ENCODE measurements around the gene ANKRD44. TPM values are rescaled to one million over a fixed set of nuclear protein-coding genes. Genes with fewer than 3 reads are reported as not detected.

ANKRD44 gene
- polyA plus RNA-seq, 1 experiment = 14.7 TPM

DNA sequence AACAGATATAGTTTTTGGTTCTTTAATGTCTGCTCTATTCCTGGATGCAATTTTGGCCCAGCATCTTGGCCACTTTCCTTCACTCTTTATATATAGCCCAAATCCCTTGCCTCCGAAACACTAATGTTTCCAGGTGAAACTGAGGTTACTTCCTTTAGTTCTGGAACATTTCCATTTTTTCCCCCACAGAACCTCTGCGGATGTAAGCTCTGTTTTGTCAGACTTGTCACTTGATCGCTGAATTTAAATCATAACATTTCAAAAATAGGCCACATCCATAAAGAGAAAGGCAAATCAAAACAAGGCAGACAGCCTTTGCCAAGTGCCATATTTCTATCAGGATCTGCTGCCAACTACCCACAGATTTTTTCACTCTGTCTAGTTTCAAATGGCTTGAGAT, 115.1 kb downstream of the ANKRD44 start:
- ChIA-PET POLR2A (interaction anchor here (0.9 kb wide), 1 partner anchor 34 kb away, joined by 3 read pairs; no protein-coding TSS in a partner anchor), CTCF (interaction anchor here (0.9 to 3.3 kb wide), 3 partner anchors 43 to 116 kb away, joined by 3 to 12 read pairs (median 3); no protein-coding TSS in a partner anchor)
- Histone ChIP-seq H3K27ac (ENCODE audit: low read depth, low read length) (no peak overlapping the region), H3K9me3 (ENCODE audit: control insufficient read depth, insufficient read depth, low read length) (no peaks in the 10 kb centered on the region), H3K4me3 (ENCODE audit: low read depth, low read length) (no peak overlapping the region), H3K27me3 (ENCODE audit: control insufficient read depth, insufficient read depth, low read length) (no peaks in the 10 kb centered on the region)
- DNase-seq (ENCODE audit: low read depth, low spot score) = no peak
- TF ChIP-seq, protein P1, sequence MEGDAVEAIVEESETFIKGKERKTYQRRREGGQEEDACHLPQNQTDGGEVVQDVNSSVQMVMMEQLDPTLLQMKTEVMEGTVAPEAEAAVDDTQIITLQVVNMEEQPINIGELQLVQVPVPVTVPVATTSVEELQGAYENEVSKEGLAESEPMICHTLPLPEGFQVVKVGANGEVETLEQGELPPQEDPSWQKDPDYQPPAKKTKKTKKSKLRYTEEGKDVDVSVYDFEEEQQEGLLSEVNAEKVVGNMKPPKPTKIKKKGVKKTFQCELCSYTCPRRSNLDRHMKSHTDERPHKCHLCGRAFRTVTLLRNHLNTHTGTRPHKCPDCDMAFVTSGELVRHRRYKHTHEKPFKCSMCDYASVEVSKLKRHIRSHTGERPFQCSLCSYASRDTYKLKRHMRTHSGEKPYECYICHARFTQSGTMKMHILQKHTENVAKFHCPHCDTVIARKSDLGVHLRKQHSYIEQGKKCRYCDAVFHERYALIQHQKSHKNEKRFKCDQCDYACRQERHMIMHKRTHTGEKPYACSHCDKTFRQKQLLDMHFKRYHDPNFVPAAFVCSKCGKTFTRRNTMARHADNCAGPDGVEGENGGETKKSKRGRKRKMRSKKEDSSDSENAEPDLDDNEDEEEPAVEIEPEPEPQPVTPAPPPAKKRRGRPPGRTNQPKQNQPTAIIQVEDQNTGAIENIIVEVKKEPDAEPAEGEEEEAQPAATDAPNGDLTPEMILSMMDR (IDR thresholded peaks at IDR 0.05; ENCODE audit: low read depth, low read length) = no peak

GRCh38 chr2:197191940-197192322, 118.6 kb downstream of the ANKRD44 start:
- DNase-seq (ENCODE audit: low read depth, low spot score) = no peak
- POLR2A ChIA-PET = no interaction called here
- no peaks in the 10 kb centered on the region for H3K27me3 ChIP-seq (ENCODE audit: control insufficient read depth, insufficient read depth, low read length)
- TF ChIP-seq, protein P1 (IDR thresholded peaks at IDR 0.05; ENCODE audit: low read depth, low read length) = no peak
- CTCF ChIA-PET = interaction anchor here (0.6 to 3.2 kb wide), 22 partner anchors 9 to 1233 kb away, joined by 3 to 22 read pairs (median 4); no protein-coding TSS in a partner anchor
- H3K4me3 ChIP-seq (ENCODE audit: low read depth, low read length) = no peak overlapping the region
- no peaks in the 10 kb centered on the region for H3K9me3 ChIP-seq (ENCODE audit: control insufficient read depth, insufficient read depth, low read length)
- H3K27ac ChIP-seq (ENCODE audit: low read depth, low read length) = no peak overlapping the region

- H3K4me3 ChIP-seq (ENCODE audit: low read depth, low read length) = no peak overlapping the region
- CTCF ChIA-PET = interaction anchor here (0.6 to 3.2 kb wide), 29 partner anchors 9 to 1233 kb away, joined by 3 to 22 read pairs (median 4); partner anchors contain the start of gene ANKRD44
- no peaks in the 10 kb centered on the region for H3K27me3 ChIP-seq (ENCODE audit: control insufficient read depth, insufficient read depth, low read length)
- no peak overlapping the region for H3K27ac ChIP-seq (ENCODE audit: low read depth, low read length)
- DNase-seq (ENCODE audit: low read depth, low spot score) = no peak
- POLR2A ChIA-PET = interaction anchor here (1.0 kb wide), 1 partner anchor 62 kb away, joined by 3 read pairs; no protein-coding TSS in a partner anchor
- H3K9me3 ChIP-seq (ENCODE audit: control insufficient read depth, insufficient read depth, low read length) = no peaks in the 10 kb centered on the region
- TF ChIP-seq, protein P1 (IDR thresholded peaks at IDR 0.05; ENCODE audit: low read depth, low read length) = peak; percentile 69
These were observed 119.2 kb downstream of the ANKRD44 start for GRCh38 chr2:197191177-197191939.

GRCh38 chr2:197190100-197190432, 120.5 kb downstream of the ANKRD44 start:
- TF ChIP-seq, protein P1 (IDR thresholded peaks at IDR 0.05; ENCODE audit: low read depth, low read length) = no peak
- Histone ChIP-seq H3K4me3 (ENCODE audit: low read depth, low read length) (no peak overlapping the region), H3K9me3 (ENCODE audit: control insufficient read depth, insufficient read depth, low read length) (no peaks in the 10 kb centered on the region), H3K27ac (ENCODE audit: low read depth, low read length) (no peak overlapping the region), H3K27me3 (ENCODE audit: control insufficient read depth, insufficient read depth, low read length) (no peaks in the 10 kb centered on the region)
- CTCF ChIA-PET = interaction anchor here (0.5 to 3.2 kb wide), 20 partner anchors 8 to 242 kb away, joined by 3 to 22 read pairs (median 5); partner anchors contain the start of gene ANKRD44
- DNase-seq (ENCODE audit: low read depth, low spot score) = no peak
- POLR2A ChIA-PET = interaction anchor here (0.6 kb wide), 1 partner anchor 145 kb away, joined by 3 read pairs; no protein-coding TSS in a partner anchor

Data from AG04450 (cell line).